GM13976 (cell line): ENCODE results near the gene MANSC1.
"Not testable (repeated sequence)": the region's sequence is repeated elsewhere in the genome, so short reads cannot be mapped to it uniquely, and the experiment has no call there.

Experiments used
- DNase-seq: peaks from one replicate; pipeline ENCODE4 v3.0.0; 2012; ENCODE audit warnings: low spot score
- in situ Hi-C: fragments of 300-500 bp; cut with MboI; formaldehyde crosslinking; loops from one replicate; pipeline ENCODE4 v1.12.0; 2022; ENCODE audit warnings: low sequenced_read_pairs, mixed read lengths, inconsistent platforms; ENCODE audit not compliant: unreplicated experiment
- TF ChIP-seq, protein P1 (sequence below): IDR thresholded peaks from 2 replicates; pipeline ENCODE4 v1.5.1; 2012; ENCODE audit warnings: borderline replicate concordance, mild to moderate bottlenecking; ENCODE audit not compliant: insufficient read depth; ENCODE audit errors: extremely low read depth, missing control alignments, control extremely low read depth

The MANSC1 gene

DNA sequence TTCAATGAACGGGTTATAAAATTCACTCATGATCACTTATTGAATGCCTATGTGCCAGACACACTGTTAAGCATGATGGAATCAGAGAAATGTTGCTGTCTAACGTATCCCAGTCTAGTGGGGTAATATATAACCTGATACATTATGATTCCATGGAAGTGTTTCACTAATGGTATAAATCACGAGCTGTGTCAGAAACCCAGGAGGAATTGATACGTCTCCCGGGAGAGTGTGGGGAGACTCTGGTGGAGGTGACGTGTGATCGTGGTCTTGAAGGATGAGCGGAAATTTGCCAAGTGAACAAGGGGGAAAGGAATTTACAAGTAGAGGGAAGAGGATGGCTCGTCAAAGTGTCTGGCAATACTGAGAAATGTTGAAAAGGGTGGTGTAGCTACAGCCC is 26.5 kb downstream of the MANSC1 start:
- in situ Hi-C loops = no loop called here
- DNase-seq = no peak
- TF ChIP-seq, protein P1, sequence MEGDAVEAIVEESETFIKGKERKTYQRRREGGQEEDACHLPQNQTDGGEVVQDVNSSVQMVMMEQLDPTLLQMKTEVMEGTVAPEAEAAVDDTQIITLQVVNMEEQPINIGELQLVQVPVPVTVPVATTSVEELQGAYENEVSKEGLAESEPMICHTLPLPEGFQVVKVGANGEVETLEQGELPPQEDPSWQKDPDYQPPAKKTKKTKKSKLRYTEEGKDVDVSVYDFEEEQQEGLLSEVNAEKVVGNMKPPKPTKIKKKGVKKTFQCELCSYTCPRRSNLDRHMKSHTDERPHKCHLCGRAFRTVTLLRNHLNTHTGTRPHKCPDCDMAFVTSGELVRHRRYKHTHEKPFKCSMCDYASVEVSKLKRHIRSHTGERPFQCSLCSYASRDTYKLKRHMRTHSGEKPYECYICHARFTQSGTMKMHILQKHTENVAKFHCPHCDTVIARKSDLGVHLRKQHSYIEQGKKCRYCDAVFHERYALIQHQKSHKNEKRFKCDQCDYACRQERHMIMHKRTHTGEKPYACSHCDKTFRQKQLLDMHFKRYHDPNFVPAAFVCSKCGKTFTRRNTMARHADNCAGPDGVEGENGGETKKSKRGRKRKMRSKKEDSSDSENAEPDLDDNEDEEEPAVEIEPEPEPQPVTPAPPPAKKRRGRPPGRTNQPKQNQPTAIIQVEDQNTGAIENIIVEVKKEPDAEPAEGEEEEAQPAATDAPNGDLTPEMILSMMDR = no peak

DNA sequence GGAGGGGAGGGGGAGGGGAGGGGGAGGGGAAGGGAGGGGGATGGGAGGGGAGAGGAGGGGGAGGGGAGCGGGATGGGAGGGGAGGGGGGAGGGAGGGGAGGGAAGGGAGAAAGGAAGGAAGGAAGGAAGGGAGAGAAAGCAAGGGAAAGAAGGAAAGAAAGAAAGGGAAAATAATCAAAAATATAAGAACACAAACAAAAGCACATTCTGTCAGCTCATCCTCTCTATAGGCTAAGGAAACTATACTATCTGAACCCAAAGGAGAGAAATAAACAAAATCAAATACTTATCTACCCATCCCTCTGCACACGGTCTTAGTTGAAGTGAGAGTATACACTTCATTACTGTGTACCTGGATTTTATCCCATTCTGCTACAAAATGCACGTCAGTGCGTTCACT is 26.9 kb downstream of the MANSC1 start:
- TF ChIP-seq, protein P1 = no peak
- in situ Hi-C loops = no loop called here
- DNase-seq = no peak

DNA sequence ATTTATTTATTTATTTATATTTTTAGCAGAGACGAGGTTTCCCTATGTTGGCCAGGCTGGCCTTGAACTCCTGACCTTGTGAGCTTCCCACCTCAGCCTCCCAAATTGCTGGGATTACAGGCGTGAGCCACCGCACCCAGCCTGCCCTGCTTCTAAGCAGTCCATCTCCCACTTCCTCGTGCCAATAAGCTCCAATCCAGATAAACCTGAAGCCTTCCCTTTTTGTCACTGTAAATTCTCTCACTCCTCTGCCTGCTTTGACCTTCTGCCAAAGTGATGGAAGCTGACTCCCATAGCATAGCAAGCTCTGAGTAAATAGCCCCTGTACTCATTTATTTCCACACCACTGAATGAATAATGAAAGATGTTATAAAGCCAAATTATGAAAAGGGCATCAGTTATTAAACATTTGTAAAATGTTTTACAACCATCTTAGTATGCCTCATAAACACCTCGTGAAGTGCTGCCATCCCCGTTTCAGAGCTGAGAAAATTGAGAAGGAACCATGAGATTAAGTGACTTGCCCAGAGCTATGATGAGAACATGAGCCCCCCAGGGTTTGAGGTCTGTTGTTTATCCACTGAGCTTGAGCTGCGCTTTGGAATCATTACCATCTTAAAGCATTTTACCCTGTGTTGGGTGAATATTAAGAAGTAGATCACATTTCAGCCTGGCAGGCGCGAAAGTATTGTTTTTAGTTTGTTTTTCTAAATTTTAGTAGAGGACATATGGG is 30.4 kb downstream of the MANSC1 start:
- no peak for DNase-seq
- in situ Hi-C loops = no loop called here
- TF ChIP-seq, protein P1 = no peak

DNA sequence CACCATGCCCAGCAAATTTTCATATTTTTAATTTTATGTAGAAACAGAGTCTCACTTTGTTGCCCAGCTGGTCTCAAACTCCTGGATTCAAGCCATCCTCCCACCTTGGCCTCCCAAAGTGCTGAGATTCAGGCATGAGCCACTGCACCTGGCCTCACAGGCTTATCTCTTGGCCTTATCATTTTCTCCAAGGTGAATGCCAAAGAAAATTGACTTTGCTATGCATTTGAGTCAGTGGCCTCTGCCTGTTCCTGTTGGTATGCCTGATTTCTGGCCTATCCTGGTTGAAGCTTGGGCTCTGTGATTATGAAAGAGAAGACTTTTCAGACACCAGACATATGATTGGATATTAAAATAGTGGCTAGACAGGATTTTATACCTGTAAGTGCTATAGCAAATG is 34.2 kb downstream of the MANSC1 start:
- TF ChIP-seq, protein P1 = no peak
- no peak for DNase-seq
- in situ Hi-C loops = no loop called here

DNA sequence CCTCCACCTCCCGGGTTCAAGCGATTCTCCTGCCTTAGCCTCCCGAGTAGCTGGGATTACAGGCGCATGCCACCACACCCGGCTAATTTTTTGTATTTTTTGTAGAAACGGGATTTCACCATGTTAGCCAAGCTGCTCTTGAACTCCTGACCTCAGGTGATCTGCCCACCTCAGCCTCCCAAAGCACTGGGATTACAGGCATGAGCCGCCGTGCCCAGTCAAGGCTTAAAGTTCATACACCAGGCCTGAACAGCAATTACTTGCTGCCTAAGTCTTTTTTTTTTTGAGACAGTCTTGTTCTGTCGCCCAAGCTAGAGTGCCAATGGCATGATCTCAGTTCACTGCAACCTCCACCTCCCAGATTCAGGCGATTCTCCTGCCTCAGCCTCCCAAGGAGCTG is 39.3 kb downstream of the MANSC1 start:
- in situ Hi-C loops = not testable (repeated sequence)

DNA sequence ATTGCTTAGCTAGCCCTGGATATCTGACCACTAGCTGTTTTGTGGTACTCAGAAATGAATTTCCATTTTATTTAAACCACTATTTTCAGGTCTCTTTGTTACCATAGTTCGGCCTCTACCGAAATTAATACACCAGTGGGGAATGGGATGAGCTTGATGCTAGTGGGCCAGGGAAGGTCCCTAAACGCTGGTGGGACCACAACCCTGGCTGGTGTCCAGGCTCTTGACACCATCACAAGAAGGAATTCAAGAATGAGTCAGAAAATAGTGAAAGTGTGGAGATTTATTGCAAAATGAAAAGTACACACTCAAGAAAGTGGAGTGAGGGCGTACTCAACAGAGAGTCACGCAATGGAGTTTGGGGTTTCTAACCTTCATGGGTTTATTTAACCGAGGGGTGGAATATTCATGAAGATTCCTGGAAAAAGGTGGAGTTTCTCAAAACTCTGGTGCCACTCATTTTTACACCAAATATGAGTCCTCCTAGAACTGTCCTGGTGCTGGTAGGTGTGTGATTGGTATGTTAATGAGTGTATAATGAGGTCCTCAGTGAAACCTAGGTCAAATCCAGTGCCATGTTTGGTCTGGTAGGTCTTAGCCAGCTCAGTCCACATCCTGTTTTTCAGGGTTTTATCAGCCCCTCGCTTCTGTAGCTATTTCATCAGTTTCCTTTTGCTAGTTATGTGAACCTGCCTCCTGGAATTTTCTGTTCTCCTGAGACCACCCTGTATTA is 44.3 kb downstream of the MANSC1 start:
- DNase-seq = no peak
- TF ChIP-seq, protein P1 = no peak
- in situ Hi-C loops = no loop called here

More for the DNA sequence above, 39.3 kb downstream of the MANSC1 start:
- DNase-seq = not testable (repeated sequence)

DNA sequence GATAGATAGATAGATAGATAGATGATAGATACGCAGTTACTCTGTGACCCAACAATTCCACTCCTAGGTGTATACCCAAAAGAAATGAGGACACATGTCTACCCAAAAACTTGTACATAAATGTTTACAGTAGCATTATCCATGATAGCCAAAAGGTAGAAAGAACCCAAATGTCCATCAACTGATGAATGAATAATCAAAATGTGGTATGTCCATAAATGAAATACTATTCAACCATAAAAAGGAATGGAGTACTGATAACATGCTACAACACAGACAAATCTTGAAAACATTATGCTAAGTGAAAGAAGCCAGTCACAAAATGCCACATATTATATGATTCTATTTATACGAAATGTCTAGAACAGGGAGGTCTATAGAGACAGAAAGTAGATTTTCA is 47.1 kb downstream of the MANSC1 start:
- TF ChIP-seq, protein P1 = no peak
- in situ Hi-C loops = no loop called here

More for the DNA sequence above, 47.1 kb downstream of the MANSC1 start:
- no peak for DNase-seq
